ENCODE measurements around the gene EXOC2.

EXOC2 gene

GRCh38 chr6:593139-593906 is 99.6 kb downstream of the EXOC2 start:
- Histone ChIP-seq H3K9ac (ENCODE audit: low read depth, low read length) (no peak overlapping the region), H3K4me3 (ENCODE audit: low read length) (no peak overlapping the region), H3K27ac (ENCODE audit: low read length) (no peak overlapping the region), H3K27me3 (ENCODE audit: insufficient read depth, low read length) (no peaks in the 10 kb centered on the region), H3K4me1 (ENCODE audit: insufficient read depth, low read length) (peaks cover 6% of the 10 kb centered on the region; the same call in 1 of the 2 replicates), H3K9me3 (ENCODE audit: insufficient read depth, low read depth, low read length) (no peaks in the 10 kb centered on the region), H3K36me3 (ENCODE audit: insufficient read depth, low read depth, low read length) (peaks cover 45% of the 10 kb centered on the region)

- Histone ChIP-seq H3K9me3 (ENCODE audit: insufficient read depth, low read depth, low read length) (no peaks in the 10 kb centered on the region), H3K27me3 (ENCODE audit: insufficient read depth, low read length) (no peaks in the 10 kb centered on the region), H3K4me1 (ENCODE audit: insufficient read depth, low read length) (peaks cover 13% of the 10 kb centered on the region), H3K9ac (ENCODE audit: low read depth, low read length) (no peak overlapping the region), H3K27ac (ENCODE audit: low read length) (no peak overlapping the region), H3K36me3 (ENCODE audit: insufficient read depth, low read depth, low read length) (peaks cover 26% of the 10 kb centered on the region), H3K4me3 (ENCODE audit: low read length) (no peak overlapping the region)
Measured at GRCh38 chr6:589090-589489, 103.8 kb downstream of the EXOC2 start.

GRCh38 chr6:586553-586952 is 106.4 kb downstream of the EXOC2 start:
- no peak overlapping the region for H3K4me3 ChIP-seq (ENCODE audit: low read length)

GRCh38 chr6:583635-584034 is 109.3 kb downstream of the EXOC2 start:
- Histone ChIP-seq H3K27ac (ENCODE audit: low read length) (no peak overlapping the region), H3K4me1 (ENCODE audit: insufficient read depth, low read length) (peaks cover 31% of the 10 kb centered on the region), H3K36me3 (ENCODE audit: insufficient read depth, low read depth, low read length) (peaks cover 5% of the 10 kb centered on the region; the same call in 1 of the 2 replicates), H3K4me3 (ENCODE audit: low read length) (no peak overlapping the region), H3K9me3 (ENCODE audit: insufficient read depth, low read depth, low read length) (no peaks in the 10 kb centered on the region), H3K9ac (ENCODE audit: low read depth, low read length) (no peak overlapping the region), H3K27me3 (ENCODE audit: insufficient read depth, low read length) (no peaks in the 10 kb centered on the region)

More at GRCh38 chr6:586553-586952, 106.4 kb downstream of the EXOC2 start:
- Histone ChIP-seq H3K9me3 (ENCODE audit: insufficient read depth, low read depth, low read length) (no peaks in the 10 kb centered on the region), H3K27ac (ENCODE audit: low read length) (no peak overlapping the region), H3K36me3 (ENCODE audit: insufficient read depth, low read depth, low read length) (peaks cover 16% of the 10 kb centered on the region), H3K4me1 (ENCODE audit: insufficient read depth, low read length) (peaks cover 30% of the 10 kb centered on the region), H3K27me3 (ENCODE audit: insufficient read depth, low read length) (no peaks in the 10 kb centered on the region), H3K9ac (ENCODE audit: low read depth, low read length) (no peak overlapping the region)

- Histone ChIP-seq H3K4me3 (ENCODE audit: low read length) (0 out of 2 replicates have a peak overlapping the region, but pooled peaks have one; percentile 13), H3K27ac (ENCODE audit: low read length) (no peak overlapping the region), H3K4me1 (ENCODE audit: insufficient read depth, low read length) (peaks cover 31% of the 10 kb centered on the region), H3K36me3 (ENCODE audit: insufficient read depth, low read depth, low read length) (peaks cover 3% of the 10 kb centered on the region; the same call in 1 of the 2 replicates), H3K27me3 (ENCODE audit: insufficient read depth, low read length) (no peaks in the 10 kb centered on the region), H3K9me3 (ENCODE audit: insufficient read depth, low read depth, low read length) (no peaks in the 10 kb centered on the region), H3K9ac (ENCODE audit: low read depth, low read length) (peak overlapping the region; percentile 24; the same call in 1 of the 2 replicates)
Measured at GRCh38 chr6:583116-583515, 109.8 kb downstream of the EXOC2 start.

- no peaks in the 10 kb centered on the region for H3K27me3 ChIP-seq (ENCODE audit: insufficient read depth, low read length)
- peak overlapping the region; percentile 80 for H3K27ac ChIP-seq (ENCODE audit: low read length)
- H3K4me3 ChIP-seq (ENCODE audit: low read length) = peak overlapping the region; percentile 53; the same call in 1 of the 2 replicates
- peak overlapping the region; percentile 58; the same call in 1 of the 2 replicates for H3K9ac ChIP-seq (ENCODE audit: low read depth, low read length)
- peaks cover 31% of the 10 kb centered on the region for H3K4me1 ChIP-seq (ENCODE audit: insufficient read depth, low read length)
- no peaks in the 10 kb centered on the region for H3K36me3 ChIP-seq (ENCODE audit: insufficient read depth, low read depth, low read length)
- no peaks in the 10 kb centered on the region for H3K9me3 ChIP-seq (ENCODE audit: insufficient read depth, low read depth, low read length)
Measured at GRCh38 chr6:582370-582769, 110.6 kb downstream of the EXOC2 start.

GRCh38 chr6:579339-579738 is 113.6 kb downstream of the EXOC2 start:
- H3K9me3 ChIP-seq (ENCODE audit: insufficient read depth, low read depth, low read length) = peaks cover 9% of the 10 kb centered on the region
- H3K36me3 ChIP-seq (ENCODE audit: insufficient read depth, low read depth, low read length) = peaks cover 20% of the 10 kb centered on the region
- H3K27ac ChIP-seq (ENCODE audit: low read length) = no peak overlapping the region
- H3K9ac ChIP-seq (ENCODE audit: low read depth, low read length) = no peak overlapping the region
- H3K27me3 ChIP-seq (ENCODE audit: insufficient read depth, low read length) = no peaks in the 10 kb centered on the region
- peaks cover 23% of the 10 kb centered on the region for H3K4me1 ChIP-seq (ENCODE audit: insufficient read depth, low read length)
- no peak overlapping the region for H3K4me3 ChIP-seq (ENCODE audit: low read length)

- Histone ChIP-seq H3K9ac (ENCODE audit: low read depth, low read length) (no peak overlapping the region), H3K36me3 (ENCODE audit: insufficient read depth, low read depth, low read length) (peaks cover 57% of the 10 kb centered on the region), H3K4me1 (ENCODE audit: insufficient read depth, low read length) (no peaks in the 10 kb centered on the region), H3K9me3 (ENCODE audit: insufficient read depth, low read depth, low read length) (peaks cover 9% of the 10 kb centered on the region), H3K27me3 (ENCODE audit: insufficient read depth, low read length) (no peaks in the 10 kb centered on the region), H3K4me3 (ENCODE audit: low read length) (no peak overlapping the region), H3K27ac (ENCODE audit: low read length) (no peak overlapping the region)
Measured at GRCh38 chr6:572596-573265, 120.2 kb downstream of the EXOC2 start.

GRCh38 chr6:571892-572291 is 121.0 kb downstream of the EXOC2 start:
- Histone ChIP-seq H3K4me1 (ENCODE audit: insufficient read depth, low read length) (no peaks in the 10 kb centered on the region), H3K9ac (ENCODE audit: low read depth, low read length) (no peak overlapping the region), H3K27me3 (ENCODE audit: insufficient read depth, low read length) (no peaks in the 10 kb centered on the region), H3K36me3 (ENCODE audit: insufficient read depth, low read depth, low read length) (peaks cover 61% of the 10 kb centered on the region), H3K9me3 (ENCODE audit: insufficient read depth, low read depth, low read length) (peaks cover 9% of the 10 kb centered on the region), H3K27ac (ENCODE audit: low read length) (no peak overlapping the region), H3K4me3 (ENCODE audit: low read length) (no peak overlapping the region)

GRCh38 chr6:570825-571224 is 122.1 kb downstream of the EXOC2 start:
- H3K27me3 ChIP-seq (ENCODE audit: insufficient read depth, low read length) = no peaks in the 10 kb centered on the region
- H3K4me3 ChIP-seq (ENCODE audit: low read length) = no peak overlapping the region
- H3K36me3 ChIP-seq (ENCODE audit: insufficient read depth, low read depth, low read length) = peaks cover 56% of the 10 kb centered on the region
- H3K9ac ChIP-seq (ENCODE audit: low read depth, low read length) = no peak overlapping the region
- peaks cover 4% of the 10 kb centered on the region; the same call in 1 of the 2 replicates for H3K9me3 ChIP-seq (ENCODE audit: insufficient read depth, low read depth, low read length)
- no peaks in the 10 kb centered on the region for H3K4me1 ChIP-seq (ENCODE audit: insufficient read depth, low read length)
- no peak overlapping the region for H3K27ac ChIP-seq (ENCODE audit: low read length)

GRCh38 chr6:568954-569523 is 123.9 kb downstream of the EXOC2 start:
- peaks cover 45% of the 10 kb centered on the region for H3K36me3 ChIP-seq (ENCODE audit: insufficient read depth, low read depth, low read length)
- no peaks in the 10 kb centered on the region for H3K9me3 ChIP-seq (ENCODE audit: insufficient read depth, low read depth, low read length)
- no peaks in the 10 kb centered on the region for H3K4me1 ChIP-seq (ENCODE audit: insufficient read depth, low read length)
- H3K27me3 ChIP-seq (ENCODE audit: insufficient read depth, low read length) = no peaks in the 10 kb centered on the region
- no peak overlapping the region for H3K27ac ChIP-seq (ENCODE audit: low read length)
- no peak overlapping the region for H3K4me3 ChIP-seq (ENCODE audit: low read length)
- H3K9ac ChIP-seq (ENCODE audit: low read depth, low read length) = no peak overlapping the region

Data from iPS-20b (cell line).